T1000 (cell line): Measurements from ENCODE around the gene AP1M1.
"Not testable (repeated sequence)": the region's sequence is repeated elsewhere in the genome, so short reads cannot be mapped to it uniquely, and the experiment has no call there.

ENCODE experiments used
- DNase-seq: peaks from one replicate; lab custom pipeline; 2025; ENCODE audit warnings: mixed read lengths; lab: John Stamatoyannopoulos, UW

The AP1M1 gene

DNA sequence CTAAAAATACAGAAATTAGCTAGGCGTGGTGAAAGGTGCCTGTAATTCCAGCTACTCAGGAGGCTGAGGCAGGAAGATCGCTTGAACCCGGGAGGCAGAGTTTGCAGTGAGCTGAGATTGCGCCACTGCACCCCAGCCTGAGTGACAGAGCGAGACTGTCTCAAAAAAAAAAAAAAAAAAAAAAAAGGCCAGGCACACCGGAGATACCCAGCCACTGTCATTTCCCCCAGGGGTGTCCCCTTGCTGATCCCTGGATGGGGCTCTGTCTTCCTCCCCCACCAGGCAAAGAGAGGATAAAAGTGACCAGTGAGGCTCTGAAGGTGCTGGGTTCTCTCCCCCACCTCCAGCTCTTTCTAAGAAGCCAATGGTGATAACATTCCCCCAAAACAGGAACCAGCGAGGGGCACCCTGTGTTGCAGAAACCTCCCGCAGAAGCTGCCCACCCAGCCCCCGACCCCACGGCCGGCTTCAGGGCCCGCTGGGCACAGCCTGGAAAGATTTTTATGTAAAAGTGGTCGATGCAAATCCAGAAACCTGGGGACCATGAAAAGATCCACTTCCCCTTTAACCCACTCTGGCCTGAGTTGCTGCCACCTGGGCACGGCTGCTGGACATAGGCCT, 65.5 kb downstream of the AP1M1 start:
- DNase-seq, result no peak

DNA sequence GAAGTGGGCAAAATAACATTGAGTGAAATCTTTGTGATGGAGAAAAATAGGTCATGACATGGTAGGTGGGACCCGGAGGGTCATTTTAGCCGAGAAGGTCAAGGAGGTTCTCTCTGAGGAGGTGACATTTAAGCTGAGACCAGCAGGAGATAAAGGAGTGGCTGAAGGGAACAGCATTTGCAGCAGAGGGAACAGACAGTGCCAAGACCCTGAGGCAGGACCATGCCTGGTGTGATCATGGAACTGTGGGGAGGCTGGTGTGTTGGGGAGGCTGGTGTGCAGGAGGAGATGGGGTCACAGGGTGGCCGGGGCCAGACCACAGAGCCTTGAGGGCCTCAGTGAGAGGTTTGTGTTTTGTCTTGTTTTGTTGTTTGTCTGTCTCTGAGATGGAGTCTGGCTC, 67.5 kb downstream of the AP1M1 start:
- DNase-seq, result no peak

DNA sequence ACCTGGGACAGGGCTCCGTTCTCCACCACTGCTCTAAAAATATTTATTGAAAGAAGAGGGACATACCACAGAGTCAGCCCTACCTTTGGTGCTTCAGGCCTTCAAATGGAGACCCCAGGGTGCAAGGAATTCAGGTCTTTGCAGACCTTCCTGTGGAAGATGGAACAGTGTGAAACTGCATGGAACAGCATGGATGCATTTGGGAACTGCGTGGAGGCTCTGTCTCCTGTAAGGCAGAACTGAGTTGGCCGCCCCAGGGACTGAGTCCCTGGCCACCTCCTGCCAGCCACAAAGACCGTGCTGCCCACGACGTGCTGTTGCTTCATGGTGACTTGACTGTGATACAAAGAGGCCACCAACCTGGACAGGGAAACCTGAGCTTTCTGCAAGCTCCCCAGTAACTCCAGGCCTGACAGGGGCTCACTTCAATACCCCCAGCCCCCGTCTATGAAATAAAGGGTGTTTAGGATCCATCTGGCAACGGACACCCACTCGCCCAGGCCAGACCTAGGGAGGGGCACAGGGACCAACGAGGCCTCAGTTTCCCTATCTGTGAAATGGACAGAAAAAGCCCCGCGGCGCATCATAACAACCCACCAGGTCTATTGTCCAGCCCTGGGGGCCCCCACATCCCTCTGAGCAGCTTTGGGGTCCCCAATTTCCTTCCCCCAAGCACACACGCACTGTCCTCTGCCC, 68.3 kb downstream of the AP1M1 start:
- no peak for DNase-seq

DNA sequence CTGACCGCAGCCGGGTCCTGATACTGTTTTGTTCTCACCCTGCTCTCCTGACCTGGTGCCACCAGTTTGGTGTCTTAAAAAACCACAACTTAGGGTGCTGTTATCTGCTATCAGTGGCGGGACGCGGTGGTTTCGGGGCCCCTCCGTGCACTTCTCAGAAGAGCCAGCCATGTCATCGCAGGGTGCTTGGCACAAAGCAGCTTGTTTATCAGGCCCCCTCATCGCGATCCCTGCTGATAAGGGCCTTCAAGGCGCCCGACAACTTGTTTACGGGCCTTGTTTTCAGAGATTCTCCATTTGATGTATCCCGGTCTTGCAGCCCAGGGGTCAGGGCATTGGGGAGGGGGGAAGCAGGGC, 68.9 kb downstream of the AP1M1 start:
- no peak for DNase-seq

DNA sequence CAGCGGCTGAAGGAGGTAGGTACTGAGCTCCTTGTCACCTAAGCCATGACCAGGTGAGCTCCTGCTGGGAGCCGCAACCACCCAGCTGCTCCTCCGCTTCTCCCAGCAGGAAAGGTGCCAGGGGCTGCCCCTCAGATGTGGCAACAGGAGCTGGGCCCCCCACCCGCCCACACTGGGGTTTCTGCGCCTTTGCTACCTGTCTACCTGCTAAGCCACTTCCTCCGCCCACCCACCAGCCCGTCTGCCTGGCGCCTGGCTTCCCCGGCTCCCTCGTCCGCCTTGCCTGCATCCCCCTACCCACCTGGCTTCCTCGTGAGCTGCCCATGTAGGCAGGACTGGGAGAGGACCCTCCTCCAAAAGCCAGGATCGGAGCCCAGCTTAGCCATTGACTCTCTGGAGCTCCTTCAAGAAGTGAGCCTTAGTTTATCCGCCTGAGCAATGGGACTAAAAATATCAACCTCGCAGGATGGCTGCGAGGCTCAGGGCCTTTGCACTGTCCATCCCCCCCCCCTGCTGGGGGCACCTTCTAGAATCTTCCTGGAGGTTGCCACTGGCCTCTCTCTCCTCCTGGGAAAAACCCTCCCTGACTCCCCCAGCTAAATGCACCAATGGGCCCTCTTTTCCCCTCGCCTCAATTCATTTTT, 71.1 kb downstream of the AP1M1 start:
- no peak for DNase-seq

DNA sequence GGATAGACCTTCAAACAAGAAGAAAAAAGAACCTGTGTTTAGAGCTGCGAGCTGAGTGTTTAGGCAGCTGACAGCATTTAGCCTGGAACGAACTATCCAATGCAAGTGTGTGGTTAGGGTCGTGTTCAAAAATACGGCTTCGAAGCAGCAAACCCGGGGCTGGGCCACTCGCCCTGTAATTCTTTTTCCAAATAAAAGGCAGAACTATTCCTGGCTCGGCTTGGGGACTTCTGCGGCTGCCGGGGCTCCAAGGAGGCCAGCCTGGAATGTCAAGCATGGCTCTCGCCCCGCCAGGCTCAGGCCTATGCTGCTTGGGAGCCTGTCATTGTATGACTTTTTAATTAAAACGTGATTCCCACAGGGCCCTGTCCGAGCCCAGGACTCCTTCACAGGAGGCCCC, 75.2 kb downstream of the AP1M1 start:
- DNase-seq, result no peak

DNA sequence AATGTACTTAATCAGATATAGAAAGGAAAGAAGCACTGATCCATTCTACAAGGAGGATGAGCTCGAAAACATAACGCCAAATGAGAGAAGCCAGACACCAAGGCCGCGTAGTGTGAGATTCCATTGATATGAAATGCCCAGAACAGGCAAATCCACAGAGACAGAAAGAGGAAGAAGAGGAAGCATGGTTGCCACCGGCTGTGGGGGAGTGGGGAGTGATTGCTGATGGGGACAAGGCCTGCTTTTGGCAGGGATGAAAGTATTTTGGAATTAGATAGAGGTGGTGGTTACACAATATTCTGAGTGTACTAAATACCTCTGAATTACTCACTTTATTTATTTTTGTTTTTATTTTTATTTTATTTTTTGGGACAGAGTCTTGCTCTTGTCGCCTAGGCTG, 76.7 kb downstream of the AP1M1 start:
- DNase-seq, result no peak

DNA sequence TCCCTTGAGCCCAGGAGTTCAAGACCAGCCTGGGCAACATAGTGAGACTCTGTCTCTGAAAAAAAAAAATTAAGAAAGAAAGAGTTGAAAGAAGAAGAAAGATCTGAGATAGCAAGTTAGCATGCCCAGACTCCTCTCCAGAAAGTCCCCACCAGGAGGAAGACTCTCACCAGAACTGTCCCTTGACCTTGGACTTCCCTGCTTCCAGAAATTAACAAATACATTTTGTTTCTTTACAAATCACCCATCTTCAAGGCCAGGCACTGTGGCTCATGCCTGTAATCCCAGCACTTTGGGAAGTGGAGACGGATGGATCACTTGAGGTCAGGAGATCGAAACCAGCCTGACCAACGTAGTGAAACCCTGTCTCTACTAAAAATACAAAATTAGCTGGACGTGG, 82.6 kb downstream of the AP1M1 start:
- DNase-seq, result no peak

DNA sequence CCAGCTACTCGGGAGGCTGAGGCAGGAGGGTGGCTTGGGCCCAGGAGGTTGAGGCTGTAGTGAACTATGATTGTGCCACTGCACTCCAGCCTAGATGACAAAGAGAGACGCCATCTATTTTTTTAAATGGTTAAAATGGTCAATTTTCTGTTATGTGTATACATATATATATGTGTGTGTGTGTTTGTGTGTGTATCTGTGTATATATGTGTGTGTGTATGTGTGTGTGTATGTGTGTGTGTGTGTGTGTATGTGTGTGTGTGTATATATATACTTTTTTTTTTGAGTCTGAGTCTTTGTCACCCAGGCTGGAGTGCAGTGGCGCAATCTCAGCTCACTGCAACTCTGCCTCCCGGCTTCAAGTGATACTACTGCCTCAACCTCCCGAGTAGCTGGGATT, 84.0 kb downstream of the AP1M1 start:
- DNase-seq, result no peak

DNA sequence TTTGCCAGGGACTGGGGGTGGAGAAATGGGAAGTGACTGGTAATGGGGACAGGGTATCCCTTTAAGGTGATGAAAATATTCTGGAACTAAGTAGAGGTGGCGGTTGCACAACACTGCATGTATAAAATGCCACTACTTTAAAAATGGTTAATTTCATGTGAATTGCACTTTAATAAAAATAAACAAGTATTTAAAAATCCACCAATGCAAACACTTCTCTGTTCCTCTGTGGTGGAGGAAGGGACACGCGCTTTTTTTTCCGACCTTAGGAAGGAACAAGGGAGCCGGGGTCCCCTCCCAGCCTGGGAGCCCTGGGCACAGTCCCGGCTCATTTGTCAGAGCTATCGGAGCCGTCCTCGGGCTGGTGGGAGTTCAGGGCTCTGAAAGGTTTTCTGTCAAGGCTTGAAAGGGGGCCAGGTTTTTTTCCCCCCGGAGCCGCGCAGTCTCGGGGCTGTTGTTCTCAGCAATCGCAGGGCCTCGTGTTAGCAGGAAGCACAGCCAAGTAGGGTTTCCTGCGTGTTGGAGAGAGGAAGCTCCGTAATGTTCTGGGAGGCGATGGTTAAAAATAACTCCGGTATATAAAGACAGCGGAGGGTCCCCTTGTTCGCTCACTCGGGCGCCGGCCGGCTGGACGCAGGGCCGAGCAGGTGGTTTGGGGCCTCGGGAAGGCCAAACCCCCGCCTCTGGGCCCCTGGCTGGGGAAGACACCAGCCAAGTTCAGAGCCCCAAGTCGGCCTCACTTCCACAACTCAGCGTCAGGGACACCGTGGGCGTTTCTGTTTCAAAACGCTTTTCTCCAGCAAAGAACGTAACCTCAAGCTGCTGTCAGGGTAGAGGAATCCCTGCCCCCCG, 85.7 kb downstream of the AP1M1 start:
- no peak for DNase-seq

DNA sequence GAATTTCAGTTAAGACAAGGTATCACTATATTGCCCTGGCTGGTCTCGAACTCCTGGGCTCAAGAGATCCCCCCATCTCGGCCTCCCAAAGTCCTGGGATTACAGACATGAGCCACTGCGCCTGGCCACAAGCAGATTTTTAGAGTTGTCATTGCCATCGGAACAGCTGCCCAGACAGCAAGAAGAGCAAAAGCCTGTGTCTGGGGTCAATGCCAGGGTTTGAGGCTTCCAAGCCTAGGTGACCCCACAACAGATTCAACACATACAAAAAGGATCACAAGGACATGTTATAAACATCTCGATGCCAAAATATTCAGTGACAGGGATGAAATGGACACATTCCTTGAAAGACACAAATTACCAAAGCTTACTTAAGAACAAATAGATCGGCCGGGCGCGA, 86.8 kb downstream of the AP1M1 start:
- DNase-seq, result no peak

DNA sequence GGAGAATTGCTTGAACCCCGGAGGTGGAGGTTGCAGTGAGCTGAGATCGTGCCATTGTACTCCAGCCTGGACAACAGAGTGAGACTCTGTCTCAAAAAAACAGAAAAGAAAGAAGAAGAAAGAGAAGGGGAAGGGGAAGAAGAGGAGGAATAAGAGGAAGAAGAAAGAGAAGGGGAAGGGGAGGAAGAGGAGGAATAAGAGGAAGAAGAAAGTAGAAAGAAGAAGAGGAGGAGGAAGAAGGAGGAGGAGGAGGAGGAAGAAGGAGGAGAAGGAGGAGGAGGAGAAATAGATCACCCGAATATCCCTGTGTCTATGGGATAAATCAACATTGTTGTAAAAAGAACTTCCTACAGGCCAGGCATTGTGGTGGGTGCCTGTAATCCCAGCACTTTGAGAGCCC, 87.4 kb downstream of the AP1M1 start:
- not testable (repeated sequence) for DNase-seq

DNA sequence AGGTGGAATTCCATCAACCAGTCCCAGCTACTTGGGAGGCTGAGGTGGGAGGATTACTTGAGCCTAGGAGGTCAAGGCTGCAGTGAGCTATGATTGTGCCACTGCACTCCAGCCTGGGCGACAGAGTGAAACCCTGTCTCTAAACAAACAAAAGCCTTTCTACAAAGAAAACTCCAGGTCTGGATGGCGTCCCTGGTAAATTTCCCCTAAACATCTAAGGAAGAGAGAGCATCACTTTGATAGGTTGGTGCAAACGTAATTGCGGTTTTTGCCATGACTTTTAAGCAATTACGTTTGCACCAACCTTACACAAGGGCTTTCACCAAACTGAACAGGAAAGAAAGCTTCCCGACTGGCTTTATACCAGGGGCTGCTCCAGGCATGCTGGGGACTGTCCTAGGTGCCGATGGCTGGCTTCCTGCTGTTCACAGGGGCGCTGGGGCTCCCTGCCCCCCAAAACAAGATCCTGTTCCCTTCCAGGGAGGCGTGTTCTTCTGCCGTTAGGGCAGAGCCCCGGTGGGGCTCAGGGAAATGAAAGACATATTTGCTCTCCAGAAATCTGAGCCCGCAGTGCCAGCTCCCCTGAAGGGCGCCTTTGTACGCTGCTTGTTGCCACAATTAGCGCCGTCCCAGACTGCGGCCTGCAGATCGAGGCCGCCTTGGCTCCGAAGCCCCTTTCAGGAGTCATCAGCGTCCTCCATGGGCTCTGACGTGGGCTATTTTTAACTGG, 88.2 kb downstream of the AP1M1 start:
- DNase-seq, result no peak

DNA sequence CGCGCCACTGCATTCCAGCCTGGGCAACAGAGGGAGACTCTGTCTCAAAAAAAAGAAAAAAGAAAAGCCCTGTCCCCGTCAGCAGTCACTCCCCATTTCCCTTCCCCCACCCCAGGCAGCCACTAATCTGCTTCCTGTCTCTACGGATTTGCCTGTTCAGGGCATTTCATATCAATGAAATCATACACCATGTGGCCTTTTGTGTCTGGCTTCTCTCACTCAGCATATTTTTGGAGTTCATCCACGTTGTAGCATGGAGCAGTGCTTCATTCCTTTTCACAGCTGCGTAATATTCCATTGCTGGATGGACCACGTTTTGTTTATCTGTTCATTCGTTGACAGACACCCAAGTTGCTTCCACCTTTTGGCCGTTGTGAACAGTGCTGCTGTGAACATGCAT, 90.8 kb downstream of the AP1M1 start:
- DNase-seq, result no peak

DNA sequence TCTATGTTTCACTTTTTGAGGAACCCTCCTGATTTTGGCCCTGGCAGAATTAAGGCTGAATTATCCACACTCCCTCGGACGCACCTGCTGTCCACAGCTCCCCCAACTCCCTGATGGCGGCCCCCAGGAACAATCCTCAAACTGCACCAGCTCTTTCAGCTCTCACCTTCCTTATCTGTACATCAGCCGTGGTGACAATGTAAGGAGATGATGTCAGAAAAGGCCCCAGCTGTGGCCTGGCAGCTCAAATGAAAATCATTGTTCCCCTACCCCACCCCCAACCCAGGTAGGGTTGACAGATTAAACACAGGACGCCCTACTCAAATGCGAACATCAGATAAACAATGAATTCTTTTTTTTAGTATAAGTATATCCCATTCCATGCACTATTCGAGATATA, 91.9 kb downstream of the AP1M1 start:
- DNase-seq, result no peak

DNA sequence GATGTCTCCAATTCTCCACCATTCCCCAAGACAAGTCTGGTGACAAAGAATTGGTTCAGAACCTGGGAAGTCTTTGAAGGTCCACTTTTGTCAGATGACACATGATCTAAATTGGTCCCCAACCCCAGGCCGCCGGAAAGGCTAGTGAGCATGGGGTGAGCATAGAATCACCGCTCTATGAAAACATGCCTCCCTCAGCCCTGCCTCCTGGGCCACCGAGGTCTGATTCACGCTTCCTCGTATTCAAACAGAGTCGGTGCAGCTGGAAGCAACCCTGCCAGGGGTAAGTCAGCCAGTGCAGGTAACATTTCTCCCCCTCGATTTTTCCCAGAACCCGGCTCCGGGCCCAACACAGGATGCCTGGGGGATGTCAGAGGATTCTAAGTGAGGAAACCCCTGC, 93.0 kb downstream of the AP1M1 start:
- DNase-seq, result no peak

DNA sequence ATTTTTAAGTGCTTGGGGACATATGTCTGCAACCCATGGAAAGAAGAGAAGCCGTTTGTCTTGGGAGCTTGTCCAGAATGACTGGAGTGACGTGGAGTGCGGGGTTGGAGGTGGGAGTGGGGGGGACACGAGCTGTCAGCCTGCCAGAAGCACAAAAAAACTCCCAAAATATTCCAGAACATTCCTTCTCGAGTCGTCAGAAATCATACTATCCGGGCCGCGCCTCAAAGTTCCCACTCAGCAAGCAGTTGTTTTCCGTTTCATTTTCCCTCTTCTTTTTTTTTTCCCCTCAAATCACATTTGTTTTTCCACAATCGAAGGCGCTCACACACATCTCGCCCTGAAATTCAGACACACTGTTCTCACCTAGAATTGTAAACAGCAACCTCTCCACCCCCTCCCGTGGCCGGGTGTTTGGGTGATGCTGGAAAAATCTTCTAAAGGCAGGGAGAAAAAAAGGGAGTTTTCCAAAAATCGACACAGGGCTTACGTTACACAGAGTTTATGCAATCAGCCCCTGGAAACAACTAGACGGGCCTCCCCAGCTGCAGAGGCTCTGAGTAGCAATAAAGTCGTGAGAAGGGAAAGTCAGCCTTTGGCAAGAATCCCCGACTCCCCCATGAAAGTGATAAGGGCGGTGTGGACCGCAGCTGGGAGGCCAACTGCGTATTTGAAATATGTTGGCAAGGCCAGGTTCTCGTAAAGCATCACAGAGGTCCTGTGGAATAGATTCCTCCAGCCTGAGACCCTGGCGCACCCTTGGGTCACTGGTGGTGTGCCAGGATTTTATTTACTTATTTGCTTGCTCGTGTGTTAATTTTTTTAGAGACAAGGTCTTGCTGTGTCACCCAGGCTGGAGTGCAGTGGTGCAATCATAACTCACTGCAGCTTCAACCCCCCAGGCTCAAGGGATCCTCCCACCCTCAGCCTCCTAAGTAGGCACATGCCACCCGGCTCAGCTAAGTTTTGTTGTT, 95.7 kb downstream of the AP1M1 start:
- DNase-seq, result peak; percentile 69

DNA sequence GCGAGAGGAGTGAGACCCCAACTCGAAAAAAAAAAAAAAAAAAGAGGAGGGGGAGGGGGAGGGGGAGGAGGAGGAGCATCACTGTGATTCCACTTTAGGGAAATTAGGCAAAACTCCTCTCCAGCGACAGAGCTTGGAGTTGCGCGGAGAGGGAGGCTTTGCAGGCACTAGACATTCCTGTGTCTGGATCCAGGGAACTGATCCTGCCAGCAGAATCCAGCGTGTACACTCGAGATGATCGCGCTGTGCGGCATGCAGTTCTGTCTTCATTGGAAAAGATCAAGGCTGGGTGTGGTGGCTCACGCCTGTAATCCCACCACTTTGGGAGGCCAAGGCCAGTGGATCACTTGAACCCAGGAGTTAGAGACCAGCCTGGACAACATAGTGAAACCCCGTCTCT, 97.3 kb downstream of the AP1M1 start:
- DNase-seq, result no peak
